K562 (cell line): ENCODE data around the gene ARHGEF10L. TPM values are rescaled to one million over a fixed set of nuclear protein-coding genes. Genes with fewer than 3 reads are reported as not detected.

Source experiments
- ATAC-seq: fragments of 200-7000 bp; cut with Tn5 transposase; 3 replicates; pipeline ENCODE4 v1.9.1; 2020; ENCODE audit warnings: moderate library complexity
- BruUV-seq: library from RNA; stranded (reverse); fragments of 400-500 nt; replicated peaks from 2 replicates; lab custom pipeline; 2021; lab: Mats Ljungman, UMichigan
- CTCF ChIA-PET: fragments of 300-600 bp; formaldehyde crosslinking; extraction: SDS; loops from one replicate; lab custom pipeline; 2021; ENCODE audit warnings: low intra/inter-chr PET ratio; lab: Yijun Ruan, JAX
- POLR2A ChIA-PET: fragments of 300-600, 350-650 bp; sonication (Branson Sonifier 250); formaldehyde crosslinking; extraction: SDS; loops from one replicate; lab custom pipeline; 2021; ENCODE audit warnings: antibody characterized with exemption, inconsistent platforms; lab: Yijun Ruan, JAX
- DNase-seq, 4 experiments: peaks; one replicate each; pipeline versions ENCODE4 v3.0.0 to v3.0.0-alpha.2; 2011 to 2018; ENCODE audit warnings: low spot score in 3 of 4, mixed read lengths in 3 of 4; ENCODE audit errors: extremely low read depth in 1 of 4
- FAIRE-seq: peaks from 2 replicates; lab custom pipeline; 2011; peaks lifted over from hg19 to GRCh38; lab: Jason Lieb, UNC
- H2AFZ ChIP-seq: 2 replicates; pipeline ENCODE4 v1.6.0; 2011; ENCODE audit warnings: low read depth, low read length, control low read depth, inconsistent platforms
- H3K27ac ChIP-seq: fragments of 200-600 bp; 3 replicates; pipeline ENCODE4 v1.8.0; 2011; ENCODE audit warnings: low read depth, mild to moderate bottlenecking, control low read depth, inconsistent platforms, low read length, moderate library complexity, mixed read lengths; ENCODE audit errors: extremely low read depth
- H3K27me3 ChIP-seq, 2 experiments: fragments of 300-600 bp in 1 of 2; 2 replicates in 1 of 2; 3 replicates in 1 of 2; pipeline versions ENCODE4 v1.6.0 to v1.8.0; 2011; ENCODE audit warnings: inconsistent platforms in 2 of 2, low read length in 2 of 2, mild to moderate bottlenecking in 1 of 2, mixed read lengths in 1 of 2, moderate library complexity in 1 of 2; ENCODE audit not compliant: control insufficient read depth in 2 of 2, insufficient read depth in 2 of 2
- H3K36me3 ChIP-seq: fragments of 300-600 bp; 3 replicates; pipeline ENCODE4 v1.8.0; 2011; ENCODE audit warnings: mild to moderate bottlenecking, low read length, inconsistent platforms; ENCODE audit not compliant: control insufficient read depth, insufficient read depth
- H3K4me1 ChIP-seq, 2 experiments: fragments of 200-600 bp in 1 of 2; replicated peaks in 1 of 2; 2 replicates in 1 of 2; 3 replicates in 1 of 2; pipeline versions ENCODE4 v1.5.1 to v1.8.0; 2011; ENCODE audit warnings: inconsistent platforms in 2 of 2, low read length in 2 of 2, mild to moderate bottlenecking in 1 of 2, mixed read lengths in 1 of 2, moderate library complexity in 1 of 2; ENCODE audit not compliant: control insufficient read depth in 2 of 2, insufficient read depth in 2 of 2
- H3K4me2 ChIP-seq: 2 replicates; pipeline ENCODE4 v1.6.1; 2011; ENCODE audit warnings: low read length, control low read depth, inconsistent platforms, mixed read lengths; ENCODE audit not compliant: insufficient read depth
- H3K4me3 ChIP-seq: fragments of 200-600 bp; sonication (generic), shearing (Covaris generic); 2 replicates; pipeline ENCODE4 v1.5.1; 2016; ENCODE audit warnings: control low read depth, inconsistent platforms
- H3K79me2 ChIP-seq: fragments of 200-600 bp; 3 replicates; pipeline ENCODE4 v1.8.0; 2011; ENCODE audit warnings: low read length, inconsistent platforms; ENCODE audit not compliant: control insufficient read depth, insufficient read depth
- H3K9ac ChIP-seq, 2 experiments: 2 replicates each; pipeline versions ENCODE4 v1.6.0 to v1.6.1; 2011; ENCODE audit warnings: low read depth in 2 of 2, low read length in 2 of 2, control low read depth in 1 of 2, inconsistent platforms in 1 of 2, mild to moderate bottlenecking in 1 of 2, mixed read lengths in 1 of 2; ENCODE audit not compliant: insufficient read depth in 1 of 2
- H3K9me1 ChIP-seq: one replicate; pipeline ENCODE4 v1.6.0; 2011; ENCODE audit warnings: inconsistent platforms, mild to moderate bottlenecking, low read length, moderate library complexity; ENCODE audit not compliant: control insufficient read depth, insufficient read depth
- H3K9me3 ChIP-seq: replicated peaks from 2 replicates; pipeline ENCODE4 v1.5.1; 2011; ENCODE audit warnings: low read depth, low read length, inconsistent platforms; ENCODE audit not compliant: control insufficient read depth, insufficient read depth
- H4K20me1 ChIP-seq: replicated peaks from 2 replicates; pipeline ENCODE4 v1.6.1; 2011; ENCODE audit warnings: low read length, inconsistent platforms, mixed read lengths; ENCODE audit not compliant: control insufficient read depth, insufficient read depth
- CEBPZ ChIP-seq: fragments of 150-350 bp; IDR thresholded peaks from 2 replicates; pipeline ENCODE4 v1.6.1; 2014; ENCODE audit warnings: low read depth, mild to moderate bottlenecking, low read length, borderline replicate concordance
- EZH2 ChIP-seq: IDR thresholded peaks from 2 replicates; pipeline ENCODE4 v1.6.1; 2012; ENCODE audit warnings: low read depth, mild to moderate bottlenecking, inconsistent platforms, low read length, borderline replicate concordance
- FOXM1 ChIP-seq, 2 experiments: fragments of 450-650 bp in 1 of 2; sonication (generic) in 1 of 2; formaldehyde crosslinking in 1 of 2; IDR thresholded peaks; 2 replicates each; pipeline versions ENCODE4 v1.6.1 to v1.9.0; 2017 to 2022; ENCODE audit warnings: low read depth in 2 of 2, mild to moderate bottlenecking in 2 of 2, missing genetic modification reagents in 1 of 2, moderate library complexity in 1 of 2
- HDGF ChIP-seq: fragments of 450-650 bp; IDR thresholded peaks from 2 replicates; pipeline ENCODE4 v1.6.1; 2016
- ILK ChIP-seq: fragments of 450-650 bp; IDR thresholded peaks from 2 replicates; pipeline ENCODE4 v1.6.1; 2016; ENCODE audit warnings: missing genetic modification characterization, low read depth, mild to moderate bottlenecking, missing compliant biosample characterization, moderate library complexity, borderline replicate concordance
- MAFK ChIP-seq: IDR thresholded peaks from 2 replicates; pipeline ENCODE4 v1.6.1; 2011; ENCODE audit warnings: low read length, improper control_type of control experiment
- MBD2 ChIP-seq: sonication (generic); IDR thresholded peaks from 2 replicates; pipeline ENCODE4 v1.6.1; 2016; ENCODE audit warnings: low read depth, borderline replicate concordance
- MNT ChIP-seq, 2 experiments: fragments of 450-650 bp; conservative IDR thresholded peaks; 2 replicates each; pipeline ENCODE4 v1.6.1; 2017; ENCODE audit warnings: mild to moderate bottlenecking in 2 of 2, moderate library complexity in 2 of 2
- MXI1 ChIP-seq: IDR thresholded peaks from 2 replicates; pipeline ENCODE4 v1.6.1; 2011; ENCODE audit warnings: low read depth, mild to moderate bottlenecking, improper control_type of control experiment, low read length
- MYBL2 ChIP-seq, 2 experiments: fragments of 450-650 bp in 1 of 2; sonication (generic) in 1 of 2; formaldehyde crosslinking in 1 of 2; IDR thresholded peaks; 2 replicates each; pipeline versions ENCODE4 v1.6.1 to v1.8.1; 2017 to 2022; ENCODE audit warnings: borderline replicate concordance in 1 of 2, inconsistent platforms in 1 of 2, low read depth in 1 of 2, mild to moderate bottlenecking in 1 of 2, missing genetic modification reagents in 1 of 2, moderate library complexity in 1 of 2
- NFIX ChIP-seq: fragments of 250-450 bp; sonication (Bioruptor Pico); IDR thresholded peaks from 2 replicates; pipeline ENCODE4 v1.4.0; 2020; ENCODE audit warnings: low read depth, mild to moderate bottlenecking, moderate library complexity
- NUFIP1 ChIP-seq: fragments of 450-650 bp; IDR thresholded peaks from 2 replicates; pipeline ENCODE4 v1.6.1; 2018; ENCODE audit not compliant: partially characterized antibody
- PREB ChIP-seq: sonication (generic); formaldehyde crosslinking; IDR thresholded peaks from 2 replicates; pipeline ENCODE4 v1.8.1; 2023; ENCODE audit warnings: mild to moderate bottlenecking, missing genetic modification reagents
- SP1 ChIP-seq: sonication (generic); formaldehyde crosslinking; IDR thresholded peaks from 2 replicates; pipeline ENCODE4 v1.8.1; 2022; ENCODE audit warnings: mild to moderate bottlenecking, missing genetic modification reagents
- STAT5A ChIP-seq: IDR thresholded peaks from 2 replicates; pipeline ENCODE4 v1.6.1; 2012; ENCODE audit warnings: low read length, inconsistent platforms, borderline replicate concordance
- TFAM ChIP-seq: fragments of 250-450 bp; sonication (Bioruptor Pico); conservative IDR thresholded peaks from 2 replicates; pipeline ENCODE4 v1.5.0; 2021; ENCODE audit warnings: mild to moderate bottlenecking, moderate library complexity
- ZNF133 ChIP-seq: fragments of 250-450 bp; sonication (Bioruptor Pico); IDR thresholded peaks from 2 replicates; pipeline ENCODE4 v1.4.0; 2020; ENCODE audit warnings: mild to moderate bottlenecking
- ZNF24 ChIP-seq: fragments of 450-650 bp; IDR thresholded peaks from 2 replicates; pipeline ENCODE4 v1.6.1; 2016
- WGBS: fragments of 100-300 bp; shearing (Covaris generic); methylation state at CpG from one replicate; pipeline ENCODE4 v1.1.6; 2016; ENCODE audit warnings: low coverage, mixed read lengths; ENCODE audit not compliant: insufficient coverage; ENCODE audit errors: missing lambda C conversion rate; 5-methylcytosine and 5-hydroxymethylcytosine counted together
- in situ Hi-C: fragments of 300-500 bp; cut with MboI; formaldehyde crosslinking; loops from 4 replicates; pipeline ENCODE4 v1.15.0; 2018; ENCODE audit warnings: inconsistent platforms, mixed read lengths
- intact Hi-C: fragments of 100-400 bp; cut with micrococcal nuclease; formaldehyde crosslinking; loops from 2 replicates; pipeline ENCODE4 v1.14.2; 2022
- polyA plus RNA-seq, 8 experiments: library from polyadenylated mRNA; depleted of rRNA in 4 of 8; stranded (reverse) in 5 of 8; unstranded in 3 of 8; fragments of >200 nt; fragmentation: Nextera tagmentation in 2 of 8; fragmentation: Illumina TruSeq in 1 of 8; extraction: Ambion mirVana in 2 of 8; extraction: Trizol in 1 of 8; gene quantifications; 2 replicates each; pipeline versions ENCODE4 v1.2.1 to v1.2.3, GENCODE V29; 2011 to 2014; ENCODE audit warnings: inconsistent platforms in 1 of 8, missing spikeins in 1 of 8
- total RNA-seq, 7 experiments: library from RNA; depleted of rRNA in 6 of 7; stranded (reverse); fragments of >200 nt in 6 of 7; fragmentation: Illumina TruSeq in 2 of 7; extraction: Trizol in 2 of 7; gene quantifications; 2 replicates each; pipeline versions ENCODE4 v1.2.1 to v1.2.3, GENCODE V29; 2011 to 2021; ENCODE audit warnings: low replicate concordance in 1 of 7

ARHGEF10L gene
- total and polyA plus RNA-seq, 9 of the 15 experiments (the other 6 are each of a cell fraction or from before 2014, with no cell fraction given): 0.09 to 0.13 TPM; not detected in 7

- Histone ChIP-seq H3K9me3 (no peaks in the 10 kb centered on the region), H3K27ac (no peak overlapping the region), H4K20me1 (peaks cover 30% of the 10 kb centered on the region), H3K4me2 (no peak overlapping the region), H3K4me3 (no peak overlapping the region), H3K79me2 (no peaks in the 10 kb centered on the region), H3K36me3 (no peaks in the 10 kb centered on the region), H3K4me1 (peaks cover 0 to 3% of the 10 kb centered on the region in 2 experiments; a peak in 2 of 5 replicates), H3K9ac (no peak overlapping the region; a peak in 1 of 4 replicates), H3K27me3 (peaks cover 30 to 83% of the 10 kb centered on the region in 2 experiments; a peak in 4 of 5 replicates), H3K9me1 (no peaks in the 10 kb centered on the region), H2AFZ (no peak overlapping the region)
- POLR2A ChIA-PET: no interaction called here
- CTCF ChIA-PET: no interaction called here
- in situ Hi-C loops (no loop called here), intact Hi-C loops (no loop called here)
- no peak for FAIRE-seq
- WGBS: 6% methylated on average over 17 of the region's 17 CpGs
- no peak for DNase-seq
- BruUV-seq: no TSS peak
- no peak for ATAC-seq
- TF ChIP-seq PREB: no peak
- TF ChIP-seq MBD2: no peak
- TF ChIP-seq HDGF: no peak
- no peak for TF ChIP-seq MNT (conservative IDR thresholded peaks at IDR 0.05)
- TF ChIP-seq MAFK: no peak
- TF ChIP-seq NFIX: no peak
- TF ChIP-seq ZNF24: no peak
- no peak for TF ChIP-seq NUFIP1
- no peak for TF ChIP-seq MXI1
- TF ChIP-seq EZH2: no peak
- TF ChIP-seq STAT5A: no peak
- no peak for TF ChIP-seq ILK (tag)
- TF ChIP-seq ZNF133 (CRISPR knock-in tag): no peak
- TF ChIP-seq MYBL2 (IDR thresholded peaks at IDR 0.05; ENCODE audit: low read depth): no peak
- no peak for TF ChIP-seq MYBL2 (CRISPR knock-in tag; IDR thresholded peaks at IDR 0.05; ENCODE audit: borderline replicate concordance)
- no peak for TF ChIP-seq TFAM (CRISPR knock-in tag)
- TF ChIP-seq FOXM1 (IDR thresholded peaks at IDR 0.05; ENCODE audit: low read depth): no peak
- TF ChIP-seq FOXM1 (CRISPR knock-in tag; IDR thresholded peaks at IDR 0.05; ENCODE audit: low read depth): no peak
- no peak for TF ChIP-seq SP1 (CRISPR knock-in tag)
- no peak for TF ChIP-seq CEBPZ
These were observed 76.5 kb downstream of the ARHGEF10L start for GRCh38 chr1:17615959-17616358.
